ENCODE data around the gene GGACT.

DNA sequence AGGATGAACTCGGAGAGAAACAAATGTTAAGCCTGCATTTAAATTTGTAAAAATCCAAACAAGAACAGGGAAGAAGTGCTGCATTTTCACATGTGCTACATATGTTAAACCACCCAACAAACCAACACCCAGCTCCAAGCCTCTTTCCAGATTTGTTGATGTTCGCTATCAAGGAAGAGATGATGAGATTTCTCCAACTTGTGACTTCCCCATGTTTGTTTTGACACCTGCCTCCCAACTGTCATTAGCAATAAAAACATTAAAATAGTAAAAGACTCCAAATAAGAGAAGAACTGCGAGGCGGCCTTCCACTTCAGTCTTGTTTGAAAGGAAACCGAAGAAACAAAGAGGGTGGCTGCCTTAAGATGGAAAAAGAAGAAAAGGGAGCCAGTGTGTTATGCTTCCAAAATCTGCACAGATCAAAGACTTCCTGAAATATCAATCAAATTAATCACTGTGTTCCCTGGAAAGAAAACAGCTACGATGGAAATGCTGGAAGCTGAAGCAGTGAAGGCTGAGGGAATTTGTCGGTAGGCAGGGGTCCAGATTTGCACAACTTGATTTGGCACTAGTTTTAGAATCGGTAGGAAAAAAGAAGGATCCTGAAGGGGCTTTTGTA lies 14.0 kb upstream of the GGACT start:
- no peak for TF ChIP-seq GATA2 (IDR thresholded peaks at IDR 0.05; ENCODE audit: low read depth, low read length)
- TF ChIP-seq GATA3 (IDR thresholded peaks at IDR 0.05; ENCODE audit: low read depth, low read length) = no peak
